K562 (cell line): ENCODE results near the gene PNMA8C. TPM values are rescaled to one million over a fixed set of nuclear protein-coding genes. Genes with fewer than 3 reads are reported as not detected.

Experiments used
- CHD1 ChIP-seq: fragments of 200-600 bp; sonication (generic); IDR thresholded peaks from one replicate; pipeline ENCODE4 v1.6.1; 2012; ENCODE audit warnings: mild to moderate bottlenecking, moderate library complexity, low read length, inconsistent platforms
- CXXC5 ChIP-seq: fragments of 250-450 bp; sonication (Bioruptor Pico); IDR thresholded peaks from 2 replicates; pipeline ENCODE4 v1.8.0; 2022; ENCODE audit warnings: inconsistent platforms, mild to moderate bottlenecking, moderate library complexity
- DACH1 ChIP-seq: fragments of 450-650 bp; IDR thresholded peaks from 2 replicates; pipeline ENCODE4 v1.6.1; 2018; ENCODE audit not compliant: partially characterized antibody
- DMBX1 ChIP-seq: fragments of 250-450 bp; sonication (Bioruptor Pico); IDR thresholded peaks from 2 replicates; pipeline ENCODE4 v1.8.0; 2022; ENCODE audit warnings: inconsistent platforms, mild to moderate bottlenecking, moderate library complexity, borderline replicate concordance
- FOXJ2 ChIP-seq: fragments of 200-800 bp; sonication (Bioruptor generic); IDR thresholded peaks from 2 replicates; pipeline ENCODE4 v1.6.1; 2016; ENCODE audit warnings: missing genetic modification characterization, missing compliant biosample characterization
- HSF4 ChIP-seq: fragments of 250-450 bp; sonication (Bioruptor Pico); IDR thresholded peaks from 2 replicates; pipeline ENCODE4 v2.1.2; 2022; ENCODE audit warnings: mild to moderate bottlenecking, moderate library complexity, borderline replicate concordance
- KLF6 ChIP-seq: fragments of 250-450 bp; sonication (Bioruptor Pico); IDR thresholded peaks from 2 replicates; pipeline ENCODE4 v1.4.0; 2020; ENCODE audit warnings: mild to moderate bottlenecking, moderate library complexity, borderline replicate concordance
- LCOR ChIP-seq: sonication (generic); formaldehyde crosslinking; IDR thresholded peaks from 2 replicates; pipeline ENCODE4 v1.8.0; 2022; ENCODE audit warnings: mild to moderate bottlenecking, missing genetic modification reagents
- MBD1 ChIP-seq: fragments of 250-450 bp; sonication (Bioruptor Pico); IDR thresholded peaks from 2 replicates; pipeline ENCODE4 v1.8.0; 2022; ENCODE audit warnings: inconsistent platforms
- NCOA1 ChIP-seq: fragments of 450-650 bp; IDR thresholded peaks from 2 replicates; pipeline ENCODE4 v1.6.1; 2016; ENCODE audit warnings: low read depth
- RB1 ChIP-seq: fragments of 450-650 bp; IDR thresholded peaks from 2 replicates; pipeline ENCODE4 v1.6.1; 2017; ENCODE audit warnings: low read depth, mild to moderate bottlenecking
- STAT5A ChIP-seq: IDR thresholded peaks from 2 replicates; pipeline ENCODE4 v1.6.1; 2012; ENCODE audit warnings: low read length, inconsistent platforms, borderline replicate concordance
- ZNF184 ChIP-seq: sonication (generic); formaldehyde crosslinking; IDR thresholded peaks from 2 replicates; pipeline ENCODE4 v1.5.0; 2020; ENCODE audit warnings: missing genetic modification reagents
- ZNF212 ChIP-seq: fragments of 450-650 bp; formaldehyde crosslinking; IDR thresholded peaks from 2 replicates; pipeline ENCODE4 v1.4.0; 2020; ENCODE audit warnings: mild to moderate bottlenecking
- ZNF263 ChIP-seq: sonication (generic); formaldehyde crosslinking; IDR thresholded peaks from 2 replicates; pipeline ENCODE4 v1.8.0; 2022; ENCODE audit warnings: mild to moderate bottlenecking, missing genetic modification reagents, borderline replicate concordance
- ZNF316 ChIP-seq: fragments of 450-650 bp; IDR thresholded peaks from 2 replicates; pipeline ENCODE4 v1.6.1; 2016
- ZNF766 ChIP-seq: fragments of 200-800 bp; sonication (Bioruptor generic); conservative IDR thresholded peaks from 2 replicates; pipeline ENCODE4 v1.6.1; 2016; ENCODE audit warnings: missing genetic modification characterization, missing compliant biosample characterization
- ZNF780A ChIP-seq: fragments of 250-450 bp; sonication (Bioruptor Pico); IDR thresholded peaks from 2 replicates; pipeline ENCODE4 v1.5.0; 2021; ENCODE audit warnings: mild to moderate bottlenecking
- polyA plus RNA-seq, 8 experiments: library from polyadenylated mRNA; depleted of rRNA in 4 of 8; stranded (reverse) in 5 of 8; unstranded in 3 of 8; fragments of >200 nt; fragmentation: Nextera tagmentation in 2 of 8; fragmentation: Illumina TruSeq in 1 of 8; extraction: Ambion mirVana in 2 of 8; extraction: Trizol in 1 of 8; gene quantifications; 2 replicates each; pipeline versions ENCODE4 v1.2.1 to v1.2.3, GENCODE V29; 2011 to 2014; ENCODE audit warnings: inconsistent platforms in 1 of 8, missing spikeins in 1 of 8
- total RNA-seq, 7 experiments: library from RNA; depleted of rRNA in 6 of 7; stranded (reverse); fragments of >200 nt in 6 of 7; fragmentation: Illumina TruSeq in 2 of 7; extraction: Trizol in 2 of 7; gene quantifications; 2 replicates each; pipeline versions ENCODE4 v1.2.1 to v1.2.3, GENCODE V29; 2011 to 2021; ENCODE audit warnings: low replicate concordance in 1 of 7
- TF ChIP-seq, protein P1 (sequence below), 2 experiments: fragments of 450-650 bp; formaldehyde crosslinking in 1 of 2; IDR thresholded peaks; 2 replicates each; pipeline versions ENCODE4 v1.4.0 to v1.6.1; 2014 to 2020; ENCODE audit warnings: mild to moderate bottlenecking in 2 of 2, borderline replicate concordance in 1 of 2, low read depth in 1 of 2

PNMA8C gene
- total and polyA plus RNA-seq, 9 of the 15 experiments (the other 6 are each of a cell fraction or from before 2014, with no cell fraction given): 0.04 to 0.05 (median 0.05) TPM; not detected in 6

- TF ChIP-seq, protein P1, sequence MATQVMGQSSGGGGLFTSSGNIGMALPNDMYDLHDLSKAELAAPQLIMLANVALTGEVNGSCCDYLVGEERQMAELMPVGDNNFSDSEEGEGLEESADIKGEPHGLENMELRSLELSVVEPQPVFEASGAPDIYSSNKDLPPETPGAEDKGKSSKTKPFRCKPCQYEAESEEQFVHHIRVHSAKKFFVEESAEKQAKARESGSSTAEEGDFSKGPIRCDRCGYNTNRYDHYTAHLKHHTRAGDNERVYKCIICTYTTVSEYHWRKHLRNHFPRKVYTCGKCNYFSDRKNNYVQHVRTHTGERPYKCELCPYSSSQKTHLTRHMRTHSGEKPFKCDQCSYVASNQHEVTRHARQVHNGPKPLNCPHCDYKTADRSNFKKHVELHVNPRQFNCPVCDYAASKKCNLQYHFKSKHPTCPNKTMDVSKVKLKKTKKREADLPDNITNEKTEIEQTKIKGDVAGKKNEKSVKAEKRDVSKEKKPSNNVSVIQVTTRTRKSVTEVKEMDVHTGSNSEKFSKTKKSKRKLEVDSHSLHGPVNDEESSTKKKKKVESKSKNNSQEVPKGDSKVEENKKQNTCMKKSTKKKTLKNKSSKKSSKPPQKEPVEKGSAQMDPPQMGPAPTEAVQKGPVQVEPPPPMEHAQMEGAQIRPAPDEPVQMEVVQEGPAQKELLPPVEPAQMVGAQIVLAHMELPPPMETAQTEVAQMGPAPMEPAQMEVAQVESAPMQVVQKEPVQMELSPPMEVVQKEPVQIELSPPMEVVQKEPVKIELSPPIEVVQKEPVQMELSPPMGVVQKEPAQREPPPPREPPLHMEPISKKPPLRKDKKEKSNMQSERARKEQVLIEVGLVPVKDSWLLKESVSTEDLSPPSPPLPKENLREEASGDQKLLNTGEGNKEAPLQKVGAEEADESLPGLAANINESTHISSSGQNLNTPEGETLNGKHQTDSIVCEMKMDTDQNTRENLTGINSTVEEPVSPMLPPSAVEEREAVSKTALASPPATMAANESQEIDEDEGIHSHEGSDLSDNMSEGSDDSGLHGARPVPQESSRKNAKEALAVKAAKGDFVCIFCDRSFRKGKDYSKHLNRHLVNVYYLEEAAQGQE (IDR thresholded peaks at IDR 0.05; ENCODE audit: borderline replicate concordance): no peak
- TF ChIP-seq, protein P1 (CRISPR knock-in tag; IDR thresholded peaks at IDR 0.05; ENCODE audit: low read depth): peak; percentile 60; the same call in 1 of the 2 replicates
- no peak for TF ChIP-seq ZNF184
- peak; percentile 91 for TF ChIP-seq KLF6 (CRISPR knock-in tag)
- 0 out of 2 replicates have a peak, but pooled peaks have one; percentile 25 for TF ChIP-seq DMBX1
- TF ChIP-seq ZNF316: peak; percentile 67
- no peak for TF ChIP-seq HSF4
- peak; percentile 84 for TF ChIP-seq CXXC5 (CRISPR knock-in tag)
- TF ChIP-seq FOXJ2 (tag): no peak; the same call in 1 of the 2 replicates
- TF ChIP-seq LCOR (CRISPR knock-in tag): 0 out of 2 replicates have a peak, but pooled peaks have one; percentile 31
- TF ChIP-seq ZNF263: no peak
- peak; percentile 77 for TF ChIP-seq RB1
- TF ChIP-seq STAT5A: no peak
- TF ChIP-seq ZNF212 (CRISPR knock-in tag): no peak
- no peak for TF ChIP-seq MBD1 (CRISPR knock-in tag)
- TF ChIP-seq ZNF780A: no peak
- TF ChIP-seq ZNF766 (CRISPR knock-in tag): peak; percentile 65; the same call in 1 of the 2 replicates
- no peak for TF ChIP-seq NCOA1
- TF ChIP-seq CHD1: no peak
- no peak for TF ChIP-seq DACH1
These were observed 15.3 kb downstream of the PNMA8C start, which contains the start of gene CCDC8 (continued) for GRCh38 chr19:46413262-46414031.
